ENCODE measurements around the gene ERI3. TPM values are rescaled to one million over a fixed set of nuclear protein-coding genes. Genes with fewer than 3 reads are reported as not detected.

ERI3 gene
- total and polyA plus RNA-seq, 2 of the 13 experiments (the other 11 are each of a cell fraction or from before 2014, with no cell fraction given): 35.6 to 35.9 TPM

DNA sequence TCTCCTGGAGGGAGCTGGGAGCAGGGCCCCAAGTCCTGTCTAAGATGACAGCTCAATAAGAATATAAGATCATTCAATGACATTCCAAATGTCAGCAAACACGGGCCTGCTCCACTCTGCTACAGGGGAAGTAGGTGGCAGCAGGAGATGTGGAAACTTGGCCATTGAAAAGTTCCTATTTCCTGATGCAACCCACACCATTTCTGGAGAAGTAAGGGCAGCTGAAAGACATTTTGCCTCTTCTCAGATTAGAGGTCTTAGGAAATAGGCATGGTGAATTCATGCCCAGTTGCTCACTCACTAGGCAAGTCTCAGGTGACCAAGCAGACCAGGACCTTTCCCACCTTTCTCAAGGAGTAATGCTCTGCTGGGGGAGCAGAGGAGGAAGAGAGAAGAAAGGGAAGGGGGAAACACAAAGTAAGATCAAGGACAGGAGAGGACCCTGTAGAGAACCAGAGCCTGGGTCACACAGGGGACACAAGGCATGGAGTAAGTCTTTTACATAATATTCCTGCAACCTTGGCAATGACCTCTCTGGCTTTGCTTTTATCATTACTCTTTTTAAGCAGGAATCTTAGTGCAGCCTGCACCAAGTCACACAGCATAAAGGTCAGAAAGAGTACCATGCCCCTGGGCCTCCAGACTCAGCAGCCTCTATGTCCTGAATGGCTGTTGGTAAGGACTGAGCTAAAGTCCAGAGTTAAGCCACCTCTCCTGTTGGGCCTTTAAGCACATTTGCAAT, 72.9 kb downstream of the ERI3 start (continued):
- TF ChIP-seq, protein P1, sequence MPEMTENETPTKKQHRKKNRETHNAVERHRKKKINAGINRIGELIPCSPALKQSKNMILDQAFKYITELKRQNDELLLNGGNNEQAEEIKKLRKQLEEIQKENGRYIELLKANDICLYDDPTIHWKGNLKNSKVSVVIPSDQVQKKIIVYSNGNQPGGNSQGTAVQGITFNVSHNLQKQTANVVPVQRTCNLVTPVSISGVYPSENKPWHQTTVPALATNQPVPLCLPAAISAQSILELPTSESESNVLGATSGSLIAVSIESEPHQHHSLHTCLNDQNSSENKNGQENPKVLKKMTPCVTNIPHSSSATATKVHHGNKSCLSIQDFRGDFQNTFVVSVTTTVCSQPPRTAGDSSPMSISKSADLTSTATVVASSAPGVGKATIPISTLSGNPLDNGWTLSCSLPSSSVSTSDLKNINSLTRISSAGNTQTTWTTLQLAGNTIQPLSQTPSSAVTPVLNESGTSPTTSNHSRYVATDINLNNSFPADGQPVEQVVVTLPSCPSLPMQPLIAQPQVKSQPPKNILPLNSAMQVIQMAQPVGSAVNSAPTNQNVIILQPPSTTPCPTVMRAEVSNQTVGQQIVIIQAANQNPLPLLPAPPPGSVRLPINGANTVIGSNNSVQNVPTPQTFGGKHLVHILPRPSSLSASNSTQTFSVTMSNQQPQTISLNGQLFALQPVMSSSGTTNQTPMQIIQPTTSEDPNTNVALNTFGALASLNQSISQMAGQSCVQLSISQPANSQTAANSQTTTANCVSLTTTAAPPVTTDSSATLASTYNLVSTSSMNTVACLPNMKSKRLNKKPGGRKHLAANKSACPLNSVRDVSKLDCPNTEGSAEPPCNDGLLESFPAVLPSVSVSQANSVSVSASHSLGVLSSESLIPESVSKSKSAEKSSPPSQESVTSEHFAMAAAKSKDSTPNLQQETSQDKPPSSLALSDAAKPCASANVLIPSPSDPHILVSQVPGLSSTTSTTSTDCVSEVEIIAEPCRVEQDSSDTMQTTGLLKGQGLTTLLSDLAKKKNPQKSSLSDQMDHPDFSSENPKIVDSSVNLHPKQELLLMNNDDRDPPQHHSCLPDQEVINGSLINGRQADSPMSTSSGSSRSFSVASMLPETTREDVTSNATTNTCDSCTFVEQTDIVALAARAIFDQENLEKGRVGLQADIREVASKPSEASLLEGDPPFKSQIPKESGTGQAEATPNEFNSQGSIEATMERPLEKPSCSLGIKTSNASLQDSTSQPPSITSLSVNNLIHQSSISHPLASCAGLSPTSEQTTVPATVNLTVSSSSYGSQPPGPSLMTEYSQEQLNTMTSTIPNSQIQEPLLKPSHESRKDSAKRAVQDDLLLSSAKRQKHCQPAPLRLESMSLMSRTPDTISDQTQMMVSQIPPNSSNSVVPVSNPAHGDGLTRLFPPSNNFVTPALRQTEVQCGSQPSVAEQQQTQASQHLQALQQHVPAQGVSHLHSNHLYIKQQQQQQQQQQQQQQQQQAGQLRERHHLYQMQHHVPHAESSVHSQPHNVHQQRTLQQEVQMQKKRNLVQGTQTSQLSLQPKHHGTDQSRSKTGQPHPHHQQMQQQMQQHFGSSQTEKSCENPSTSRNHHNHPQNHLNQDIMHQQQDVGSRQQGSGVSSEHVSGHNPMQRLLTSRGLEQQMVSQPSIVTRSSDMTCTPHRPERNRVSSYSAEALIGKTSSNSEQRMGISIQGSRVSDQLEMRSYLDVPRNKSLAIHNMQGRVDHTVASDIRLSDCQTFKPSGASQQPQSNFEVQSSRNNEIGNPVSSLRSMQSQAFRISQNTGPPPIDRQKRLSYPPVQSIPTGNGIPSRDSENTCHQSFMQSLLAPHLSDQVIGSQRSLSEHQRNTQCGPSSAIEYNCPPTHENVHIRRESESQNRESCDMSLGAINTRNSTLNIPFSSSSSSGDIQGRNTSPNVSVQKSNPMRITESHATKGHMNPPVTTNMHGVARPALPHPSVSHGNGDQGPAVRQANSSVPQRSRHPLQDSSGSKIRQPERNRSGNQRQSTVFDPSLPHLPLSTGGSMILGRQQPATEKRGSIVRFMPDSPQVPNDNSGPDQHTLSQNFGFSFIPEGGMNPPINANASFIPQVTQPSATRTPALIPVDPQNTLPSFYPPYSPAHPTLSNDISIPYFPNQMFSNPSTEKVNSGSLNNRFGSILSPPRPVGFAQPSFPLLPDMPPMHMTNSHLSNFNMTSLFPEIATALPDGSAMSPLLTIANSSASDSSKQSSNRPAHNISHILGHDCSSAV (CRISPR knock-in tag; IDR thresholded peaks at IDR 0.05; ENCODE audit: borderline replicate concordance): no peak
- TF ChIP-seq, protein P2, sequence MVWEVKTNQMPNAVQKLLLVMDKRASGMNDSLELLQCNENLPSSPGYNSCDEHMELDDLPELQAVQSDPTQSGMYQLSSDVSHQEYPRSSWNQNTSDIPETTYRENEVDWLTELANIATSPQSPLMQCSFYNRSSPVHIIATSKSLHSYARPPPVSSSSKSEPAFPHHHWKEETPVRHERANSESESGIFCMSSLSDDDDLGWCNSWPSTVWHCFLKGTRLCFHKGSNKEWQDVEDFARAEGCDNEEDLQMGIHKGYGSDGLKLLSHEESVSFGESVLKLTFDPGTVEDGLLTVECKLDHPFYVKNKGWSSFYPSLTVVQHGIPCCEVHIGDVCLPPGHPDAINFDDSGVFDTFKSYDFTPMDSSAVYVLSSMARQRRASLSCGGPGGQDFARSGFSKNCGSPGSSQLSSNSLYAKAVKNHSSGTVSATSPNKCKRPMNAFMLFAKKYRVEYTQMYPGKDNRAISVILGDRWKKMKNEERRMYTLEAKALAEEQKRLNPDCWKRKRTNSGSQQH (CRISPR knock-in tag; IDR thresholded peaks at IDR 0.05; ENCODE audit: low read depth): no peak
- TF ChIP-seq AGO1 (IDR thresholded peaks at IDR 0.05; ENCODE audit: low read depth, low read length, poor library complexity, severe bottlenecking): no peak
- TF ChIP-seq, protein P3, sequence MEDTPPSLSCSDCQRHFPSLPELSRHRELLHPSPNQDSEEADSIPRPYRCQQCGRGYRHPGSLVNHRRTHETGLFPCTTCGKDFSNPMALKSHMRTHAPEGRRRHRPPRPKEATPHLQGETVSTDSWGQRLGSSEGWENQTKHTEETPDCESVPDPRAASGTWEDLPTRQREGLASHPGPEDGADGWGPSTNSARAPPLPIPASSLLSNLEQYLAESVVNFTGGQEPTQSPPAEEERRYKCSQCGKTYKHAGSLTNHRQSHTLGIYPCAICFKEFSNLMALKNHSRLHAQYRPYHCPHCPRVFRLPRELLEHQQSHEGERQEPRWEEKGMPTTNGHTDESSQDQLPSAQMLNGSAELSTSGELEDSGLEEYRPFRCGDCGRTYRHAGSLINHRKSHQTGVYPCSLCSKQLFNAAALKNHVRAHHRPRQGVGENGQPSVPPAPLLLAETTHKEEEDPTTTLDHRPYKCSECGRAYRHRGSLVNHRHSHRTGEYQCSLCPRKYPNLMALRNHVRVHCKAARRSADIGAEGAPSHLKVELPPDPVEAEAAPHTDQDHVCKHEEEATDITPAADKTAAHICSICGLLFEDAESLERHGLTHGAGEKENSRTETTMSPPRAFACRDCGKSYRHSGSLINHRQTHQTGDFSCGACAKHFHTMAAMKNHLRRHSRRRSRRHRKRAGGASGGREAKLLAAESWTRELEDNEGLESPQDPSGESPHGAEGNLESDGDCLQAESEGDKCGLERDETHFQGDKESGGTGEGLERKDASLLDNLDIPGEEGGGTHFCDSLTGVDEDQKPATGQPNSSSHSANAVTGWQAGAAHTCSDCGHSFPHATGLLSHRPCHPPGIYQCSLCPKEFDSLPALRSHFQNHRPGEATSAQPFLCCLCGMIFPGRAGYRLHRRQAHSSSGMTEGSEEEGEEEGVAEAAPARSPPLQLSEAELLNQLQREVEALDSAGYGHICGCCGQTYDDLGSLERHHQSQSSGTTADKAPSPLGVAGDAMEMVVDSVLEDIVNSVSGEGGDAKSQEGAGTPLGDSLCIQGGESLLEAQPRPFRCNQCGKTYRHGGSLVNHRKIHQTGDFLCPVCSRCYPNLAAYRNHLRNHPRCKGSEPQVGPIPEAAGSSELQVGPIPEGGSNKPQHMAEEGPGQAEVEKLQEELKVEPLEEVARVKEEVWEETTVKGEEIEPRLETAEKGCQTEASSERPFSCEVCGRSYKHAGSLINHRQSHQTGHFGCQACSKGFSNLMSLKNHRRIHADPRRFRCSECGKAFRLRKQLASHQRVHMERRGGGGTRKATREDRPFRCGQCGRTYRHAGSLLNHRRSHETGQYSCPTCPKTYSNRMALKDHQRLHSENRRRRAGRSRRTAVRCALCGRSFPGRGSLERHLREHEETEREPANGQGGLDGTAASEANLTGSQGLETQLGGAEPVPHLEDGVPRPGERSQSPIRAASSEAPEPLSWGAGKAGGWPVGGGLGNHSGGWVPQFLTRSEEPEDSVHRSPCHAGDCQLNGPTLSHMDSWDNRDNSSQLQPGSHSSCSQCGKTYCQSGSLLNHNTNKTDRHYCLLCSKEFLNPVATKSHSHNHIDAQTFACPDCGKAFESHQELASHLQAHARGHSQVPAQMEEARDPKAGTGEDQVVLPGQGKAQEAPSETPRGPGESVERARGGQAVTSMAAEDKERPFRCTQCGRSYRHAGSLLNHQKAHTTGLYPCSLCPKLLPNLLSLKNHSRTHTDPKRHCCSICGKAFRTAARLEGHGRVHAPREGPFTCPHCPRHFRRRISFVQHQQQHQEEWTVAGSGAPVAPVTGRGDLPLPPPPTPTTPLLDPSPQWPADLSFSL (CRISPR knock-in tag; IDR thresholded peaks at IDR 0.05): no peak
- TF ChIP-seq FOXA3 (CRISPR knock-in tag; IDR thresholded peaks at IDR 0.05): peak; percentile 29; the same call in 1 of the 2 replicates
- peak; percentile 47 for TF ChIP-seq ZNF644 (CRISPR knock-in tag; IDR thresholded peaks at IDR 0.05; ENCODE audit: low read depth)
- TF ChIP-seq NFKBIZ (CRISPR knock-in tag; IDR thresholded peaks at IDR 0.05): no peak
- TF ChIP-seq SRF (IDR thresholded peaks at IDR 0.05; ENCODE audit: low read depth, low read length): no peak
- 0 out of 2 replicates have a peak, but pooled peaks have one; percentile 20 for TF ChIP-seq SALL1 (CRISPR knock-in tag; IDR thresholded peaks at IDR 0.05)
- no peak for TF ChIP-seq RFX3 (CRISPR knock-in tag; IDR thresholded peaks at IDR 0.05)
- peak; percentile 36 for TF ChIP-seq FOSL2 (CRISPR knock-in tag; IDR thresholded peaks at IDR 0.05)
